ENCODE measurements around the gene PLIN5.

- TF ChIP-seq EZH2 (IDR thresholded peaks at IDR 0.05) (no peak), POLR2A (IDR thresholded peaks at IDR 0.05; ENCODE audit: borderline replicate concordance, extremely low read depth, insufficient read depth, insufficient read length) (no peak), RAD21 (IDR thresholded peaks at IDR 0.05; ENCODE audit: low read depth) (no peak), SIN3A (IDR thresholded peaks at IDR 0.05; ENCODE audit: low read depth) (no peak), TCF7L2 (IDR thresholded peaks at IDR 0.05; ENCODE audit: borderline replicate concordance, extremely low read depth, insufficient read depth, insufficient read length) (no peak), EZH2phosphoT487 (IDR thresholded peaks at IDR 0.05; ENCODE audit: borderline replicate concordance) (no peak), CEBPB (IDR thresholded peaks at IDR 0.05; ENCODE audit: low read depth) (no peak), POLR2AphosphoS5 (IDR thresholded peaks at IDR 0.05; ENCODE audit: low read depth, low read length) (no peak), YY1 (IDR thresholded peaks at IDR 0.05; ENCODE audit: extremely low read depth, insufficient replicate concordance, low read depth, low read length) (no peak), EGR1 (IDR thresholded peaks at IDR 0.05; ENCODE audit: low read depth) (no peak), REST (IDR thresholded peaks at IDR 0.05; ENCODE audit: low read depth) (no peak), MAX (IDR thresholded peaks at IDR 0.05) (no peak), SRF (IDR thresholded peaks at IDR 0.05; ENCODE audit: low read depth) (no peak)
- TF ChIP-seq, protein P1, sequence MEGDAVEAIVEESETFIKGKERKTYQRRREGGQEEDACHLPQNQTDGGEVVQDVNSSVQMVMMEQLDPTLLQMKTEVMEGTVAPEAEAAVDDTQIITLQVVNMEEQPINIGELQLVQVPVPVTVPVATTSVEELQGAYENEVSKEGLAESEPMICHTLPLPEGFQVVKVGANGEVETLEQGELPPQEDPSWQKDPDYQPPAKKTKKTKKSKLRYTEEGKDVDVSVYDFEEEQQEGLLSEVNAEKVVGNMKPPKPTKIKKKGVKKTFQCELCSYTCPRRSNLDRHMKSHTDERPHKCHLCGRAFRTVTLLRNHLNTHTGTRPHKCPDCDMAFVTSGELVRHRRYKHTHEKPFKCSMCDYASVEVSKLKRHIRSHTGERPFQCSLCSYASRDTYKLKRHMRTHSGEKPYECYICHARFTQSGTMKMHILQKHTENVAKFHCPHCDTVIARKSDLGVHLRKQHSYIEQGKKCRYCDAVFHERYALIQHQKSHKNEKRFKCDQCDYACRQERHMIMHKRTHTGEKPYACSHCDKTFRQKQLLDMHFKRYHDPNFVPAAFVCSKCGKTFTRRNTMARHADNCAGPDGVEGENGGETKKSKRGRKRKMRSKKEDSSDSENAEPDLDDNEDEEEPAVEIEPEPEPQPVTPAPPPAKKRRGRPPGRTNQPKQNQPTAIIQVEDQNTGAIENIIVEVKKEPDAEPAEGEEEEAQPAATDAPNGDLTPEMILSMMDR (IDR thresholded peaks at IDR 0.05 in 2 of 3, conservative IDR thresholded peaks at IDR 0.05 in 1 of 3; ENCODE audit: borderline replicate concordance in 1 of 3, insufficient read depth in 1 of 3, low read depth in 2 of 3, low read length in 2 of 3): no peak
These were observed 13.2 kb downstream of the PLIN5 start for GRCh38 chr19:4521888-4522242.

Measured in HCT116 (cell line).